Esophagus mucosa (tissue), 1 donor: ENCODE data around the gene GRAMD2A. TPM values are rescaled to one million over a fixed set of nuclear protein-coding genes. Genes with fewer than 3 reads are reported as not detected.

ENCODE experiments used
- ATAC-seq: fragments of 200-7000 bp; cut with Tn5 transposase; one replicate; pipeline ENCODE4 v1.9.1; 2020
- total RNA-seq: library from RNA; stranded (reverse); gene quantifications from one replicate; pipeline ENCODE4 v1.2.4, GENCODE V29; 2023
- donor health status: DM: yes; HTN: yes; CAD: no.

The GRAMD2A gene
- total RNA-seq, 1 donor from 2014 or later, result 4.0 TPM

GRCh38 chr15:72216079-72216478 is 18.5 kb upstream of the GRAMD2A start:
- ATAC-seq, result no peak

- ATAC-seq, result no peak
These were observed 10.0 kb upstream of the GRAMD2A start for GRCh38 chr15:72207558-72208085.

DNA sequence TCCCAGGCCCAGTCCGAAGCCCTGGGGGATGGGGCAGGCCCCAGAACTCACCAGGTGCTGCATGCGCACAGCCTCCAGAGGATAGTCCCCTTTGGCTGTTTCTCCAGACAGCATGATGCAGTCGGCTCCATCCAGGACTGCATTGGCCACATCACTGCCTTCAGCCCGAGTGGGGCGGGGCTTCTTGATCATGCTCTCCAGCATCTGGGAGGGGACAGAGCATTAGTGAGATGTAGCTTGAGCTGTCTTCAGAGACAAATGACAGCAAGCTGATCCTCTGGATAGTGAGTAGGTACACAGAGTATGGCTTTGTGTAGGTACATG is 9.1 kb upstream of the GRAMD2A start:
- no peak for ATAC-seq

DNA sequence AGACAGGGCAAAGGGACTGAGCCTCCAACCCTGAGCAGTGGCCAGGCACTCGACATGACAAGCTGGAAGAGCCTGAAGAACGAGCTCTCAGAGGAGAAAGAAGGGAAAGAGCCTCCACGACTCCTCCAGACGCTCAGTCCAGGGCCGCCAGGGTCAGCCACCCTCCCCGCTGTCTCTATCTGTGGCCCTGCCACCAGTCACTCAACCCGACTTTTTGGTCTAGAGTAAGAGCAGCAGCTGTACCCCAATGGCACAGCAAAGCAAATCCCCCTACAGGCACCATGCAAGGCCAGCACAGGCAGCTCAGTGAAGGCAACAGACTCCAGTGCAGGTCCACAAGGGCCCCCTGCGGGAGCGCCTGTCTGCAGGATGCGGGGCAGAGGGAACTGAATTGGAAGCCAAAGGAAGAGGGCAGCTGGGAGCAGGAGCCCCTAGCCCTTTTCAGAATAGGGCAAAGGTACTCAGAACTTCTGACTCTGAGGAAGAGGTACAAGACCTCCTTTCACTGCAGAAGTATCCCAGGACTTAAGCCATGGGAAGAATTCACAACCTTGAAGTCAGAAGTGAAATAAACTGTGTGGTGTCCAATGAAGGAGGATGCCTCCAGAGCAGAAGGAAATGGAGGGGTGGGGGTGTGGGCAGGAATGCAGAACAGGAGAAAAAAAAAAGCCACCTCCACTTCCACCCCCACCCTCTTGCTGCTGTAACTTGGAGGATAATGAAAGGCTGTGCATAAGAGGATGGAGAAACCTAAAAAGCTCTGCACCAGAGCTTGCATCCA is 8.5 kb upstream of the GRAMD2A start:
- no peak for ATAC-seq

DNA sequence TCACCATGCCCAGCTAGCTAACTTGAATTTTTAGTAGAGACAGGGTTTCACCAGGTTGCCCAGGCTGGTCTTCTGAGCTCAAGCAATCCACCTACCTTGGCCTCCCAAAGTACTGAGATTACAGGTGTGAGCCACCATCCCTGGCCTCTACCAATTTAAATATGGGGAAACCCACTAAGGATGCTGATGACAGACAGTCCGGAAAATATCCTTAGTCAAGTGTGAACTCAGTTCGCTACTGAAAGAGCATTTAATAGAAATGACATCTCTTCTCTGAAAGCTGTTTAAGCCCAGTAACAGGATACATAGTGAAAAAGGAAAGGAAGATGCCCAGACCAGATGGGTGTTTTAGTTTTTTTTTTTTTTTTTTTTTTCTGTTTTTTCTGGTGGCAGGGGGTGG is 7.7 kb upstream of the GRAMD2A start:
- ATAC-seq, result no peak

DNA sequence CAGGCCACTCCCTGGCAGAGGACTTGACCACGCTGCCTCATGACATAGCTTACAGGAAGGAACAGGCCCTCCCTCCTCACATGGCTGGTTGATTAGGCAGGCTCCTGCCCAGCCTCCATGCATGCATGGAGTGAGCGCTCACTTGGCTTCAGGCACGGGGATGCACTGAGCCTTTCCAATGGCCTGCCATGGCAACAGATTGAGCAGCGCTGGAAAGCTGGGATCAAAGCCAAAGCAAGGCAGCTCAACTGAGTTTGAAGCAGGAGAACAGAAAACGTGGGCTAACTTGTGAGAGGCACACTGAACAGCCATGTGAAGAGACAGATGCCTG is 5.9 kb upstream of the GRAMD2A start:
- peak; percentile 90 for ATAC-seq

- ATAC-seq, result no peak
These were observed 5.4 kb upstream of the GRAMD2A start for GRCh38 chr15:72202801-72203506.

GRCh38 chr15:72202302-72202701 is 4.7 kb upstream of the GRAMD2A start:
- ATAC-seq, result no peak

DNA sequence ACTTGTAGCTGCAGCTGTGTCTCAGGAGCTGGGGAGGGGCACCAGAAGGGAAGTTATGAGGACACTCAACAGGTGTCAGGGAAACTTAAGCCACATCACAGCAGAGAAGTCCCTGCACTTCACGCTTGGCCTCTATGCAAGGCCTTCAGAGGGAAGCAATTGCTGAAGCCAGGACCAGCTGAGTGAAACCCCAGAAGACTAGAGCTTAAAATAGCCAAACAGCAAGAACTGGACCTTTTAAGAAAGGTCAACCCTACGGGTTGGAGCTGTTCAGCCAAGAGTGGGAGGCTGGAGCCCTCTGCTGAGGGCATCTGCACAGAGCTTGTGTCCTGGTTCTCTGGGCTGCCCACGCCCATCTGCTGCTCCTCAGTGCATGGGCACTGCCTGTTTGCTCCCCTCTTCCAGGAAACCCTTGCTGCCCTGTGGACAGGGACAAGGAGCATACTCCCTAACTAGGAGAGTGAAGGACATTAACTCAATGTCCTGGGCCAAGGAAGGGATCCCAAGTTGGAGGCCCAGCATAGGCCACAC is 3.9 kb upstream of the GRAMD2A start:
- ATAC-seq, result no peak

- no peak for ATAC-seq
These were observed 3.0 kb upstream of the GRAMD2A start for GRCh38 chr15:72200395-72201237.

DNA sequence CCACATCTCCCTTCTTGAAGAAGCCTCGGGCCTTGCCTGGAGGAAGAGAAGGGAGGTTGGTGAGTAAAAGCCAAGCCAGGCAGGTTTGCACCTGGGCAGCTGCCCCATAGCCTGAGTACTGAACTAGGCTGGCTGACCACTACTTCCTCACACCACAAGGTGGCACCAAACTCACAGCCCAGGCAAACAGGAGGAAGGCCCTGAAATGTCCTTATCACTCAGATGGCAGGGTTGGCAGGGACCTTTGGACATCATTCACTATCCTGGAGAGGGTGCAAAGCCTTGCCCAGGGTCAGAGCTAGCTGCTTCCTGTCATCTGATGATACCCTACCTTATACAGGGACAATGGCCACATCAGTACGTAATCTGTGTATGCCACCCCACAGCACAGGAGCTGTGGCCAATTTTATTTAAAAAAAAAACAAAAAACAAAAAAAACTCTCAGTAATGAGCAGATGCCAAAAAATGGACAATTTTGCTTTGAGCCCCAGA is 2.2 kb upstream of the GRAMD2A start:
- peak; percentile 51 for ATAC-seq

DNA sequence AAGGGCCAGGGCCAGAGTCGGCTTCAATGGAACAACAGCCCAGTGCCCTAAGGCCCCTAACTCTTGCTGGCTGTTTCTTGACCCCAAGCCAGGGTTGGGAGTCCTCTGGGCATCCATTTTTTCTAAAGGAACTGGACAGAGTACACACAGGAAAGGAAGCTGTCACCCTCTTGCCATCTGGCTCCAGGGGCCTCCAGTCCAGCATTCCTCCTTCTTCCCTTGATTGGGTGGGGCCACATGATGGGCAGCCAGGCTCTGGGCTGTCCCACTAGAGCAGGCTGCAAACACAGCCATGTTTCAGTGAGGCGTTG is 1.6 kb upstream of the GRAMD2A start:
- ATAC-seq, result no peak

DNA sequence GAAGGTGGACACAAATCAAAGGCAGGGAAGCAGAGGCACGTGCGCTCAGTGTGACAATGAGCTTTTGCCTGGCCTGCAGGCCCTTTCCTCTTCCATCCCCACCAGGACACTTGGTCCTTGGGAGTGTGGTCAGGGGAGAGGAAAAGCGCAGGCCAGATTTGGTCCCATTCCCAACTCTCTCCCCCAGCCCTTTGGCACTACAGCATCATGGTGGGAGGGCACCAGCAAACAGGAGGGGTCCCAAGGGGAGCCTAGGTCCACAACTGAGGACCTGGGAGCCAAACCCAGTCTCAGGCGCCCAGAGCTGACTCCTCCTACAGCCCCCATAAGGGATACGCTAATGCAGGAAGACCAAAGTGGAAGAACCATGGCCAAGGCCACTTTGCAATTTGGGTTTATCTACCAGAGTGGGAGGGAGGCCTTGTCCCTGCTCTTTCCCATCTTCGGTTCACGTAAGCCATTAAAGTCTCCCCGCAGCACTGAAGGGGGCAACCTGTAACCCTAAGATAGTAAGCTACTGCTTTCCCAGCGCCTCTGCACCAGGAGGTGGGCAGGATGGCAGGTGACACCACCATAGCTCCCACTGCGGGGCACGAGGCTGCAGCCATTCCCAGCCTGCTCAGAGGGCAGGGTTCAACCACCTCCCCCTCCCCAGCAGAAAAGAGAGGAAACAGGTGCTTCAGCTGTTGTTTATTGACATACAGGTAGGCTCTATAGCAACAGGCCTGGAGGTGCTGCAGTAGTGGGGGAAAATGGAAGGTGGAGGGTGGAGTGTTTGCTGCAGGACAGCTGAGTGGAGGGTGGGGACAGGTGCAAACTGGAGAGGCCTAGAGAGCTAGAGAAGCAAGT is 993 bp upstream of the GRAMD2A start:
- no peak for ATAC-seq

DNA sequence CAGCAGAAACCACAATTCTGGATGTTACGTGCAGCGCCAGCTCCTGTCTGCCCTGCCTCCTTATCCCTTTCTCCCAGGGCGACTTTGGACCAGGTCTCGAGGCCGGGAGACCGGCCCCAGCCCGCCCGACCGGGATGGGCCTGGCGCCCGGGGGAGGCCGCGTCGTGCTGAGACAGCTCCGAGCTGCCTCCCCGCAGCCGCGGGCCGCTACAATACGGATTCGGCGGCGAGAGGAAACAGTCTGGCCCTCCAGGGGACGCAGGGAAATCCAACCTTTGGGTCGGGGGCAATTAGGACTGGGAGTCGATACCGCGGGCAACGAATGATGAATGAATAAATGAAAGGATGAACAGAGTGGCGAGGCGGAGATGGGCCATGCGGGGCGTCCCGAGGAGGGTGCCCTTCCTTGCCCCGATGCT is 537 bp downstream of the GRAMD2A start:
- peak; percentile 38 for ATAC-seq

- ATAC-seq, result peak; percentile 2
These were observed 1.1 kb downstream of the GRAMD2A start for GRCh38 chr15:72196409-72197040.

- ATAC-seq, result peak; percentile 4
These were observed 2.5 kb downstream of the GRAMD2A start for GRCh38 chr15:72195101-72195511.

GRCh38 chr15:72193836-72194396 is 3.7 kb downstream of the GRAMD2A start:
- ATAC-seq, result no peak

- ATAC-seq, result no peak
These were observed 5.2 kb downstream of the GRAMD2A start for GRCh38 chr15:72192416-72192815.

DNA sequence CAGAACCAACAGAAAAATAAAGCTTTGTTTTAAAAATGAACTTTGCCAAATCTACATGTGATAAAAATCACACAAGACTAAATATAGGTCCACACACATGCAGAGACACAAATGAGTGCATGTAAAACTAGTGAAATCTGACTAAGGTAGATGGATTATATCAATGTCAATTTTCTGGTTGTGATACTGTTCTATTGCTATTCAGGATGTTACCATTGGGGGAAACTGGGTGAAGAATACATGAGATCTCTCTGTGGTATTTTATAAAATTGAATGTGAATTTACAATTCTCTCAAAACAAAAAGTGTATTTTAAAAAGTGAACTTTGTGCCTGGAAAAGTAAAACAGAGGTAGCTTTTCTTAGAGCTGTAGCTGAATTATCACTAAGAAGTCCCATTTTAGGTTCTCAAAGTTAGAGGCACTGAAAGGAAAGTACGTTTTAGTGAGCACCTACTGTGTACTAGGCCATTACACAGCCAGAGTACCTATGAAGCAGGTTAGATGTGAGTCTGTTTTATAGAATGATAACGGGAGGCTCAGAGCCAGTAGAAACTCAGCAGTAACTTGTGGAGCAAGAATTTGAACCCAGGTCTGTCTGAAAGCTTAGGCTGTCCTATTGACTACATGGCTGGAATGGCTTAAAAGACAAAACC is 8.2 kb downstream of the GRAMD2A start:
- no peak for ATAC-seq

DNA sequence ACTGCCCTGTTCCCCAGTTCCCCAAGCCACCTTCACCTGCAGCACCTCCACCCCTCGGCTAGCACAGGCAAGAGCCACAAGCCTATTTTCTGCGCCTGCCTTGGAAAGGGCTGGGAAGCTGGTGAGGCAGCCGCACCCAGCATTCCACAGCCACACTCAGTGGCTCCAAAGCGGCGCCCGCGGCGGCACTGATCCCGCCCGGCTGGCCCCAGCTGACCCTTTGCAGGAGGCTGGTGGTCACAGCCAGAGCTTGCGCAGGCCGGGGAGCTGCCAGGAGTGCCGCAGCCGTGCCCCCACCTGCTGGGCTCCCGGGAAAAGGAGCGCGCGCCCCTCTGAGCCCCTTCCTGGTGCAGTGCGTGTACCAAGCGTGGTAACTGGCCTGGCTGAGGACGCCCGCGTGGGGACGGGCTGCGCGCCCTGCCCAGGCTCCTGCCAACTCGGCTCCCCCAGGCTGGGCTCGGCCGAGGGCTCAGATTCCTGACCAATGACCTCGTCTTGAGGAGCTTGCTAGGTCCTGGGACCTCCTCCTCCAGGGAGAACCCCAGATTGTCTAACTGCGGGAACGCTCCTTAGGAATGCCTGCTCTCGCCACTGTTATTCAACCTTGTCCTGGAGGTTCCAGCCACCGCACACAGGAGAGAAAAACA is 13.3 kb downstream of the GRAMD2A start:
- ATAC-seq, result peak; percentile 79
